Type B pancreatic cell (in vitro differentiated cells): ENCODE measurements around the gene ZC3H7A. TPM values are rescaled to one million over a fixed set of nuclear protein-coding genes. Genes with fewer than 3 reads are reported as not detected.
A peak's percentile ranks its signal among the peaks of the same experiment; 100 is the strongest.

Experiments
- DNase-seq: peaks from one replicate; pipeline ENCODE4 v3.0.0; 2021; ENCODE audit warnings: mixed read lengths; ENCODE audit not compliant: unreplicated experiment; ENCODE audit errors: extremely low spot score
- H3K27ac Mint-ChIP-seq: 2 replicates; pipeline ENCODE4 v1.8.0; 2021; ENCODE audit warnings: mild to moderate bottlenecking, mixed read lengths
- H3K27me3 Mint-ChIP-seq: 2 replicates; pipeline ENCODE4 v1.8.0; 2021; ENCODE audit warnings: mixed read lengths
- H3K36me3 Mint-ChIP-seq: 2 replicates; pipeline ENCODE4 v1.8.0; 2021; ENCODE audit warnings: mixed read lengths
- H3K4me1 Mint-ChIP-seq: one replicate; pipeline ENCODE4 v1.8.0; 2021; ENCODE audit warnings: mixed read lengths; ENCODE audit not compliant: unreplicated experiment
- H3K4me3 Mint-ChIP-seq: 2 replicates; pipeline ENCODE4 v1.8.0; 2021; ENCODE audit warnings: mild to moderate bottlenecking, mixed read lengths
- H3K9me3 Mint-ChIP-seq: 2 replicates; pipeline ENCODE4 v1.8.0; 2021; ENCODE audit warnings: mixed read lengths
- CTCF ChIP-seq: fragments of 200-600 bp; sonication (generic); conservative IDR thresholded peaks from 2 replicates; pipeline ENCODE4 v1.5.0; 2021; ENCODE audit warnings: antibody characterized with exemption, mild to moderate bottlenecking
- long read RNA-seq: library from polyadenylated mRNA; unstranded; transcript quantifications from one replicate; pipeline ENCODE4 v2.0.0, GENCODE V29; 2020
- total RNA-seq: library from RNA; stranded (reverse); gene quantifications from 2 replicates; pipeline ENCODE4 v1.2.1, GENCODE V29; 2021; ENCODE audit warnings: low replicate concordance

The ZC3H7A gene
- 43.3 and 67.5 TPM in 2 replicates for total RNA-seq
- long read RNA-seq, partial matches to known transcripts, result 18 of 23 reads
- long read RNA-seq, other reads (novel, unspliced or antisense), result 5 of 23 reads

- Mint-ChIP-seq H3K27ac (peak within 1 kb of the TSS; percentile 96), H3K36me3 (peaks cover 10% of the 10 kb centered on the region), H3K4me3 (peak within 1 kb of the TSS; percentile 96), H3K27me3 (no peaks in the 10 kb centered on the region), H3K9me3 (no peaks in the 10 kb centered on the region), H3K4me1 (peaks cover 65% of the 10 kb centered on the region)
- peak; percentile 89 for TF ChIP-seq CTCF
- DNase-seq, result peak; percentile 98
Measured at GRCh38 chr16:11797166-11797956, at the start of gene ZC3H7A. Gene ZC3H7A (minus strand): TSS chr16:11797258. CDS start chr16:11782354, 14,904 bp downstream.

- H3K27ac Mint-ChIP-seq, result no peak overlapping the region
- no peaks in the 10 kb centered on the region for H3K4me1 Mint-ChIP-seq
- TF ChIP-seq CTCF, result no peak
- H3K9me3 Mint-ChIP-seq, result no peaks in the 10 kb centered on the region
- peaks cover 19% of the 10 kb centered on the region for H3K36me3 Mint-ChIP-seq
- no peak overlapping the region for H3K4me3 Mint-ChIP-seq
- no peak for DNase-seq
- H3K27me3 Mint-ChIP-seq, result no peaks in the 10 kb centered on the region
Measured at GRCh38 chr16:11844499-11844898, 47.4 kb upstream of the ZC3H7A start.

- Mint-ChIP-seq H3K9me3 (no peaks in the 10 kb centered on the region), H3K4me1 (no peaks in the 10 kb centered on the region), H3K27me3 (no peaks in the 10 kb centered on the region), H3K27ac (no peak overlapping the region), H3K36me3 (peaks cover 20% of the 10 kb centered on the region), H3K4me3 (no peak overlapping the region)
- no peak for TF ChIP-seq CTCF
- no peak for DNase-seq
Measured at GRCh38 chr16:11843861-11844260, 46.8 kb upstream of the ZC3H7A start.

GRCh38 chr16:11843206-11843605 is 46.1 kb upstream of the ZC3H7A start:
- H3K9me3 Mint-ChIP-seq, result no peaks in the 10 kb centered on the region
- no peak overlapping the region for H3K4me3 Mint-ChIP-seq
- no peaks in the 10 kb centered on the region for H3K27me3 Mint-ChIP-seq
- no peak for DNase-seq
- no peak for TF ChIP-seq CTCF
- no peaks in the 10 kb centered on the region for H3K4me1 Mint-ChIP-seq
- H3K27ac Mint-ChIP-seq, result no peak overlapping the region
- H3K36me3 Mint-ChIP-seq, result peaks cover 20% of the 10 kb centered on the region

GRCh38 chr16:11841026-11841425 is 44.0 kb upstream of the ZC3H7A start:
- H3K4me1 Mint-ChIP-seq, result peaks cover 6% of the 10 kb centered on the region
- no peak for TF ChIP-seq CTCF
- peaks cover 24% of the 10 kb centered on the region for H3K36me3 Mint-ChIP-seq
- no peaks in the 10 kb centered on the region for H3K27me3 Mint-ChIP-seq
- DNase-seq, result no peak
- no peaks in the 10 kb centered on the region for H3K9me3 Mint-ChIP-seq
- H3K27ac Mint-ChIP-seq, result no peak overlapping the region
- H3K4me3 Mint-ChIP-seq, result no peak overlapping the region
